HTR-8/SVneo (cell line): ENCODE measurements around the gene TAF11.
A peak's percentile ranks its signal among the peaks of the same experiment; 100 is the strongest.
"Not testable (repeated sequence)": the region's sequence is repeated elsewhere in the genome, so short reads cannot be mapped to it uniquely, and the experiment has no call there.

Experiments
- DNase-seq: peaks from one replicate; pipeline ENCODE4 v3.0.0; 2011; ENCODE audit warnings: low spot score, mixed read lengths; ENCODE audit not compliant: insufficient read length
- FAIRE-seq: peaks from 2 replicates; lab custom pipeline; 2011; peaks lifted over from hg19 to GRCh38; lab: Jason Lieb, UNC

TAF11 gene

GRCh38 chr6:34887753-34888513, at the start of gene TAF11:
TAF11 (minus strand) TSS chr6:34888042; CDS start chr6:34887957, 85 bp downstream.
- no peak for FAIRE-seq

GRCh38 chr6:34934516-34934915, 46.7 kb upstream of the TAF11 start:
- FAIRE-seq = no peak
- no peak for DNase-seq

More at GRCh38 chr6:34887753-34888513, at the start of gene TAF11:
- peak; percentile 94 for DNase-seq

GRCh38 chr6:34932202-34932601, 44.4 kb upstream of the TAF11 start:
- DNase-seq, FAIRE-seq: not testable (repeated sequence)

GRCh38 chr6:34930221-34930620, 42.4 kb upstream of the TAF11 start:
- DNase-seq (no peak), FAIRE-seq (no peak)

- DNase-seq = no peak
- FAIRE-seq = no peak
Measured at GRCh38 chr6:34929241-34929978, 41.6 kb upstream of the TAF11 start.

GRCh38 chr6:34928695-34929094, 40.9 kb upstream of the TAF11 start:
- no peak for DNase-seq
- FAIRE-seq = no peak

GRCh38 chr6:34928220-34928619, 40.4 kb upstream of the TAF11 start:
- FAIRE-seq (no peak), DNase-seq (no peak)

GRCh38 chr6:34926655-34927054, 38.8 kb upstream of the TAF11 start:
- FAIRE-seq = no peak

GRCh38 chr6:34924831-34925625, 37.2 kb upstream of the TAF11 start:
- no peak for DNase-seq
- FAIRE-seq = no peak

More at GRCh38 chr6:34926655-34927054, 38.8 kb upstream of the TAF11 start:
- no peak for DNase-seq

GRCh38 chr6:34922177-34922663, 34.4 kb upstream of the TAF11 start:
- DNase-seq = no peak
- no peak for FAIRE-seq

GRCh38 chr6:34920097-34920496, 32.3 kb upstream of the TAF11 start:
- FAIRE-seq = no peak

GRCh38 chr6:34919651-34920050, 31.8 kb upstream of the TAF11 start:
- DNase-seq (no peak), FAIRE-seq (no peak)

More at GRCh38 chr6:34920097-34920496, 32.3 kb upstream of the TAF11 start:
- DNase-seq = no peak

GRCh38 chr6:34917626-34918285, 29.9 kb upstream of the TAF11 start:
- no peak for FAIRE-seq
- DNase-seq = no peak

- DNase-seq (no peak), FAIRE-seq (no peak)
Measured at GRCh38 chr6:34916348-34916967, 28.6 kb upstream of the TAF11 start.

GRCh38 chr6:34914358-34914757, 26.5 kb upstream of the TAF11 start:
- FAIRE-seq (no peak), DNase-seq (no peak)

- no peak for DNase-seq
Measured at GRCh38 chr6:34912715-34913464, 25.0 kb upstream of the TAF11 start.

GRCh38 chr6:34911822-34912221, 24.0 kb upstream of the TAF11 start:
- no peak for FAIRE-seq
- DNase-seq = no peak

More at GRCh38 chr6:34912715-34913464, 25.0 kb upstream of the TAF11 start:
- no peak for FAIRE-seq

- DNase-seq = no peak
- no peak for FAIRE-seq
Measured at GRCh38 chr6:34909320-34909883, 21.6 kb upstream of the TAF11 start.
